ENCODE measurements around the gene HERC3. TPM values are rescaled to one million over a fixed set of nuclear protein-coding genes. Genes with fewer than 3 reads are reported as not detected.

HERC3 gene
- total and polyA plus RNA-seq, 3 donors from 2014 or later: 8.1 to 15.7 (median 14.6) TPM

DNA sequence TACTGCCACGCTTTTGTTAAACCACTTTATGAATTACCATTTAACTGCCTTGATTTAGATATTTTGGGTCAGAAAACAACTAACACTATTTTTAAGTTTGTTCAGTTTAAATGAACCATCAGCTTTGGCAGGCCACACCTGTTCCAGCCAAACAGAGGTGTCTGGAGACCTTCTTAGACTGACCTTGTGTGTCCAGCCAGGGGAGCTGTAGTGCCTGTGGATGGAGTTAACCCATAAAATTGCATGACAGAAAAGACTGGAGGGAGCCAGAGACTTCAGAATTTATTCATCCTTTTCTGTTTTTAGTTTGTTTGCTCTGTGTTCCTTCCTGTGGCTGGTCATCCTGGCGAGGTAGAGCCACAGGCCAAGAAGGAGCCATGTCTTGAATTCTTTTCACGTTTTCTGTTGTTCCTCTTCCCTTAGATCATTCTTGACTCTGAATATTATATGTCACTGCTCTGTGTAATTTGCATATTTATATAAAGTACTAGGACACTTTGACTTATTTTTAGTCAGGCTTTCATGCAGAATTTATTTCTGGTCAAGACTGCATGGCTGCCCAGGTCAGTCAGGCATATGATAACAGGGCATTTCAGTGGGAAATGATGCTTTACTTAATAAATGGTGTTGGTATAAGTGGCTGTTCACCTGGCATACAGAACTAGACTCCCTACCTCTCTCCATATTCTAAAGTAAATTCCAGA lies 26.7 kb downstream of the HERC3 start:
- Histone ChIP-seq H3K4me3 (no peak overlapping the region), H3K36me3 (ENCODE audit: low read depth, missing control alignments) (no peaks in the 10 kb centered on the region), H3K27ac (no peak overlapping the region), H3K27me3 (no peaks in the 10 kb centered on the region), H3K4me1 (no peaks in the 10 kb centered on the region), H3K9me3 (no peaks in the 10 kb centered on the region)
- intact Hi-C loops (cut with DNase I; ENCODE audit: low total_unique reads): no loop called here
- WGBS, 2 donors: 90 to 94% methylated on average over 3 of the region's 3 CpGs
- no peak for DNase-seq
- TF ChIP-seq POLR2A (IDR thresholded peaks at IDR 0.05): no peak
- TF ChIP-seq, protein P1, sequence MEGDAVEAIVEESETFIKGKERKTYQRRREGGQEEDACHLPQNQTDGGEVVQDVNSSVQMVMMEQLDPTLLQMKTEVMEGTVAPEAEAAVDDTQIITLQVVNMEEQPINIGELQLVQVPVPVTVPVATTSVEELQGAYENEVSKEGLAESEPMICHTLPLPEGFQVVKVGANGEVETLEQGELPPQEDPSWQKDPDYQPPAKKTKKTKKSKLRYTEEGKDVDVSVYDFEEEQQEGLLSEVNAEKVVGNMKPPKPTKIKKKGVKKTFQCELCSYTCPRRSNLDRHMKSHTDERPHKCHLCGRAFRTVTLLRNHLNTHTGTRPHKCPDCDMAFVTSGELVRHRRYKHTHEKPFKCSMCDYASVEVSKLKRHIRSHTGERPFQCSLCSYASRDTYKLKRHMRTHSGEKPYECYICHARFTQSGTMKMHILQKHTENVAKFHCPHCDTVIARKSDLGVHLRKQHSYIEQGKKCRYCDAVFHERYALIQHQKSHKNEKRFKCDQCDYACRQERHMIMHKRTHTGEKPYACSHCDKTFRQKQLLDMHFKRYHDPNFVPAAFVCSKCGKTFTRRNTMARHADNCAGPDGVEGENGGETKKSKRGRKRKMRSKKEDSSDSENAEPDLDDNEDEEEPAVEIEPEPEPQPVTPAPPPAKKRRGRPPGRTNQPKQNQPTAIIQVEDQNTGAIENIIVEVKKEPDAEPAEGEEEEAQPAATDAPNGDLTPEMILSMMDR (IDR thresholded peaks at IDR 0.05): no peak

DNA sequence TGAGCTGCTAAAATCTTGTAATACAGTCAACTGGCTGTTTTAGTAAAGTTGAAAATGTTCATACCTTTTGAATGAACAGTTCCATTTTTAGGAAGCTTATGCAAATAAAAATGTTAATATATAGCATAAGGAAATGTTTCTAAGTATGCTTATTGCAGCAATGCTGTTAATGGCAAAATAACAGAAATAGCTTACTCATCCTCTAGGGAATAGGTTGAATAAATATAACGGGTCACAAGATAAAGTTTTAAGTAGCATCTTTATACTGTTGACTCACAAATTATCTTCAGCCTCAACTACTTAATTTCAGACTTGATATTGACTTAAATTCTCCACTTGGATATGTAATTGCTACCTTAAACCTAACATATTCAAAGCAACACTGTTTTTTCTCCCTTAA lies 27.7 kb downstream of the HERC3 start:
- intact Hi-C loops (cut with DNase I; ENCODE audit: low total_unique reads): no loop called here
- WGBS, 2 donors: 53 to 62% methylated on average over 1 of the region's 1 CpG
- DNase-seq: no peak
- no peak overlapping the region for H3K27ac ChIP-seq
- no peak overlapping the region for H3K4me3 ChIP-seq
- TF ChIP-seq, protein P1 (IDR thresholded peaks at IDR 0.05): no peak
- no peak for TF ChIP-seq POLR2A (IDR thresholded peaks at IDR 0.05)
- H3K27me3 ChIP-seq: no peaks in the 10 kb centered on the region
- H3K36me3 ChIP-seq (ENCODE audit: low read depth, missing control alignments): no peaks in the 10 kb centered on the region
- no peaks in the 10 kb centered on the region for H3K9me3 ChIP-seq
- H3K4me1 ChIP-seq: no peaks in the 10 kb centered on the region

DNA sequence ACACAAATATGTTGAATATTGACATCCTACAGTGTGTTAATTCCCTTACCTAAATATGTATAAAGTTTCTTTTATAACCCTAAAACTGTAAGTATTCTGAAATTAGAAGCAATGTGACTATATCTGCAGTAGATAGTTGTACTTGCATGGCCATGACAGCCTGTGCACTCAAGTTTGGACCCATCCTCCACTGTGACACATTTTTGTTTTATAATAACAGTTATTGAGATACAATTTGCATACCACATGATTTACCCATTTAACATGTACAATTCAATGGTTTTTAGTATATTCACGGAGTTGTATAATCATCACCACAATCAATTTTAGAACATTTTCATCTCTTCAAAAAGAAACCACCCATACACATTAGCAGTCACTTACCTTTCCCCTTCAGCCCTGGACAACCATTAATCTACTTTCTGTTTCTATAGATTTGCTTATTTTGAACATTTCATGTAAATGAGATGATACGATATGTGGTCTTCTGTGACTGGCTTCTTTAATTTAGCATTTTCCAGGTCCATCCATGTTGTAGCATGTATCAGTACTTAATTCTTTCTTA lies 29.6 kb downstream of the HERC3 start:
- TF ChIP-seq, protein P1 (IDR thresholded peaks at IDR 0.05): no peak
- no peak for TF ChIP-seq POLR2A (IDR thresholded peaks at IDR 0.05)
- H3K9me3 ChIP-seq: no peaks in the 10 kb centered on the region
- H3K36me3 ChIP-seq (ENCODE audit: low read depth, missing control alignments): no peaks in the 10 kb centered on the region
- no peaks in the 10 kb centered on the region for H3K4me1 ChIP-seq
- DNase-seq: no peak
- no peak overlapping the region for H3K4me3 ChIP-seq
- intact Hi-C loops (cut with DNase I; ENCODE audit: low total_unique reads): no loop called here
- WGBS, 2 donors: 94 to 95% methylated on average over 2 of the region's 2 CpGs
- no peaks in the 10 kb centered on the region for H3K27me3 ChIP-seq
- H3K27ac ChIP-seq: no peak overlapping the region

DNA sequence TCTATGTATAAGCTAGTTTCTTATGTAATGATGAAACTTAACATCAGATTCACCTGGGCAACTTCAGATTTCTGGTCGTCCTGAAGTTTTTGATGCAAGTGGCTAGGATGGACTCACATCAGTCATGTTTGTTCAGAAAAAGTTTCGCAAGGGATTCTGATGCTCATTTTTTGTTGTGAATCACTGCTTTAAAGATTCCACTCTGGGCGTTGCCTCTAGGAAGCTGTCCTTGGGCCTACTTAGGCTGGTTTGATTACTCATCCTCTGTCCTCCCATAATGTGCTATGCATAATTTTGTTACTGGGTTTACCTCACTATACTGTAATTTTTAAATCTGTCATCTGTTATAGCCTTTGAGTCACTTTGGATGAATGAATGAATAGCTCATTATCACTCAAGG lies 30.8 kb downstream of the HERC3 start:
- Histone ChIP-seq H3K36me3 (ENCODE audit: low read depth, missing control alignments) (no peaks in the 10 kb centered on the region), H3K4me3 (no peak overlapping the region), H3K4me1 (no peaks in the 10 kb centered on the region), H3K27me3 (no peaks in the 10 kb centered on the region), H3K9me3 (no peaks in the 10 kb centered on the region), H3K27ac (no peak overlapping the region)
- WGBS, 2 donors: 90 to 92% methylated on average over 3 of the region's 3 CpGs
- DNase-seq: no peak
- intact Hi-C loops (cut with DNase I; ENCODE audit: low total_unique reads): no loop called here
- TF ChIP-seq, protein P1 (IDR thresholded peaks at IDR 0.05): no peak
- no peak for TF ChIP-seq POLR2A (IDR thresholded peaks at IDR 0.05)

DNA sequence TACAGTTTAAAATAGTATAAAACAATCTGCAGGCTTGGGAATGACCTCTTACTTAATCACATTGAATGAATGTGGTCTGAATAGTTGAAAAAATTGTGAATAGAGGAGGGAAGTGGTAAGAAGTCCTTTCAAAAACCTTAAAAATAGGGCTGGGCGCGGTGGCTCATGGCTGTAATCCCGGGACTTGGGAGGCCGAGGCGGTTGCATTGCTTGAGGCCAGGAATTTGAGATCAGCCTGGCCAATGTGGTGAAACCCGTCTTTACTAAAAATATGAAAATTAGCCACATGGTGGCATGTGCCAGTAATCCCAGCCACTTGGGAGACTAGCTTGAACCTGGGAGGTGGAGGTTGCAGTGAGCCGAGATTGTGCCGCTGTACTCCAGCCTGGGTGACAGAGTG lies 36.5 kb downstream of the HERC3 start:
- H3K27ac ChIP-seq: no peak overlapping the region
- H3K4me3 ChIP-seq: no peak overlapping the region
- DNase-seq: no peak
- H3K27me3 ChIP-seq: no peaks in the 10 kb centered on the region
- intact Hi-C loops (cut with DNase I; ENCODE audit: low total_unique reads): no loop called here
- 92 to 96% methylated on average over 8 of the region's 8 CpGs for WGBS, 2 donors
- no peaks in the 10 kb centered on the region for H3K36me3 ChIP-seq (ENCODE audit: low read depth, missing control alignments)
- no peaks in the 10 kb centered on the region for H3K9me3 ChIP-seq
- no peak for TF ChIP-seq POLR2A (IDR thresholded peaks at IDR 0.05)
- TF ChIP-seq, protein P1 (IDR thresholded peaks at IDR 0.05): no peak
- no peaks in the 10 kb centered on the region for H3K4me1 ChIP-seq

Data from testis (tissue), 3 donors.